HG03460 (cell line): Measurements from ENCODE around the gene MT1F.
"Not testable (repeated sequence)": the region's sequence is repeated elsewhere in the genome, so short reads cannot be mapped to it uniquely, and the experiment has no call there.

Experiments used
- ATAC-seq: cut with Tn5 transposase; IDR thresholded peaks from one replicate; pipeline ENCODE4 v1.9.1; 2021; ENCODE audit not compliant: unreplicated experiment

Gene MT1F

GRCh38 chr16:56643080-56643778 is 14.5 kb upstream of the MT1F start:
- peak; percentile 77 for ATAC-seq

- no peak for ATAC-seq
Observed at GRCh38 chr16:56643833-56644232, 13.9 kb upstream of the MT1F start.

GRCh38 chr16:56645311-56645710 is 12.4 kb upstream of the MT1F start:
- ATAC-seq = no peak

GRCh38 chr16:56645838-56646237 is 11.9 kb upstream of the MT1F start:
- no peak for ATAC-seq

GRCh38 chr16:56647641-56648431 is 9.9 kb upstream of the MT1F start:
- no peak for ATAC-seq

- no peak for ATAC-seq
Observed at GRCh38 chr16:56649271-56649670, 8.5 kb upstream of the MT1F start.

GRCh38 chr16:56649820-56650219 is 7.9 kb upstream of the MT1F start:
- ATAC-seq = no peak

- no peak for ATAC-seq
Observed at GRCh38 chr16:56651586-56651985, 6.2 kb upstream of the MT1F start, which contains the start of gene MT1B. Gene MT1B (plus strand): TSS chr16:56651886. CDS start chr16:56651954, 68 bp downstream.

- no peak for ATAC-seq
Observed at GRCh38 chr16:56652600-56652999, 5.2 kb upstream of the MT1F start.

GRCh38 chr16:56653218-56653617 is 4.5 kb upstream of the MT1F start:
- no peak for ATAC-seq

- no peak for ATAC-seq
Observed at GRCh38 chr16:56658327-56658875, 642 bp downstream of the MT1F start.

- no peak for ATAC-seq
Observed at GRCh38 chr16:56662357-56663354, 4.9 kb downstream of the MT1F start.

GRCh38 chr16:56664506-56664905 is 6.7 kb downstream of the MT1F start:
- ATAC-seq = no peak

- ATAC-seq = not testable (repeated sequence)
Observed at GRCh38 chr16:56665286-56666261, 7.8 kb downstream of the MT1F start.

GRCh38 chr16:56667581-56668571 is 10.1 kb downstream of the MT1F start, which contains the start of gene MT1G:
Gene MT1G (minus strand): TSS chr16:56668065. CDS start chr16:56667993, 72 bp downstream.
- no peak for ATAC-seq

- ATAC-seq = no peak
Observed at GRCh38 chr16:56669005-56669839, 11.5 kb downstream of the MT1F start, which contains the start of gene MT1H. Gene MT1H (plus strand): TSS chr16:56669814. CDS start chr16:56669885, 71 bp downstream.
